MM.1S (cell line): ENCODE data around the gene CARMIL1.

Experiments used
- DNase-seq: peaks from one replicate; pipeline ENCODE4 v3.0.0-alpha.2; 2015
- H2AFZ ChIP-seq: fragments of 300-600 bp; sonication (generic); 2 replicates; pipeline ENCODE4 v1.6.0; 2016; ENCODE audit warnings: antibody characterized with exemption, low read length
- H3F3A ChIP-seq: fragments of 300-600 bp; sonication (generic); 2 replicates; pipeline ENCODE4 v1.6.1; 2016; ENCODE audit warnings: mild to moderate bottlenecking, antibody characterized with exemption, low read length, moderate library complexity, mixed read lengths; ENCODE audit not compliant: insufficient read depth
- H3K27ac ChIP-seq: fragments of 300-600 bp; sonication (generic); 2 replicates; pipeline ENCODE4 v1.5.1; 2016; ENCODE audit warnings: mild to moderate bottlenecking, low read length
- H3K27me3 ChIP-seq: fragments of 300-600 bp; sonication (generic); replicated peaks from 2 replicates; pipeline ENCODE4 v1.6.0; 2016; ENCODE audit warnings: low read length; ENCODE audit not compliant: insufficient read depth
- H3K36me3 ChIP-seq: fragments of 300-600 bp; sonication (generic); replicated peaks from 2 replicates; pipeline ENCODE4 v1.6.1; 2016; ENCODE audit warnings: mild to moderate bottlenecking, low read length, mixed read lengths; ENCODE audit not compliant: insufficient read depth
- H3K4me1 ChIP-seq: fragments of 300-600 bp; sonication (generic); 2 replicates; pipeline ENCODE4 v1.6.1; 2016; ENCODE audit warnings: low read length, mixed read lengths
- H3K4me2 ChIP-seq: fragments of 300-600 bp; sonication (generic); 2 replicates; pipeline ENCODE4 v1.6.0; 2016; ENCODE audit warnings: low read depth, low read length
- H3K4me3 ChIP-seq: fragments of 300-600 bp; sonication (generic); 2 replicates; pipeline ENCODE4 v1.5.1; 2016; ENCODE audit warnings: low read length, mixed read lengths
- H3K79me2 ChIP-seq: fragments of 300-600 bp; sonication (generic); 2 replicates; pipeline ENCODE4 v1.6.1; 2016; ENCODE audit warnings: mixed run types, low read length, mixed read lengths
- H3K9ac ChIP-seq: fragments of 300-600 bp; sonication (generic); 2 replicates; pipeline ENCODE4 v1.6.1; 2016; ENCODE audit warnings: low read length, mixed read lengths
- H3K9me2 ChIP-seq: fragments of 300-600 bp; sonication (generic); replicated peaks from 2 replicates; pipeline ENCODE4 v1.6.1; 2016; ENCODE audit warnings: mild to moderate bottlenecking, low read length, mixed read lengths; ENCODE audit not compliant: insufficient read depth
- H3K9me3 ChIP-seq: fragments of 300-600 bp; sonication (generic); replicated peaks from 2 replicates; pipeline ENCODE4 v1.6.1; 2016; ENCODE audit warnings: mild to moderate bottlenecking, low read length, mixed read lengths; ENCODE audit not compliant: insufficient read depth
- H4K20me1 ChIP-seq: fragments of 300-600 bp; sonication (generic); 2 replicates; pipeline ENCODE4 v1.6.1; 2016; ENCODE audit warnings: mild to moderate bottlenecking, low read length, moderate library complexity, mixed read lengths; ENCODE audit not compliant: insufficient read depth
- CTCF ChIP-seq: fragments of 300-600 bp; sonication (generic); IDR thresholded peaks from 2 replicates; pipeline ENCODE4 v1.5.1; 2016; ENCODE audit warnings: antibody characterized with exemption, low read length, mixed read lengths
- EZH2 ChIP-seq: fragments of 300-600 bp; sonication (generic); optimal IDR thresholded peaks from 2 replicates; pipeline ENCODE3; 2017; ENCODE audit warnings: low read depth, mild to moderate bottlenecking, antibody characterized with exemption, low read length, mixed read lengths
- EZH2phosphoT487 ChIP-seq: fragments of 300-600 bp; sonication (generic); IDR thresholded peaks from 2 replicates; pipeline ENCODE4 v1.6.1; 2018; ENCODE audit warnings: antibody characterized with exemption, low read length

CARMIL1 gene

DNA sequence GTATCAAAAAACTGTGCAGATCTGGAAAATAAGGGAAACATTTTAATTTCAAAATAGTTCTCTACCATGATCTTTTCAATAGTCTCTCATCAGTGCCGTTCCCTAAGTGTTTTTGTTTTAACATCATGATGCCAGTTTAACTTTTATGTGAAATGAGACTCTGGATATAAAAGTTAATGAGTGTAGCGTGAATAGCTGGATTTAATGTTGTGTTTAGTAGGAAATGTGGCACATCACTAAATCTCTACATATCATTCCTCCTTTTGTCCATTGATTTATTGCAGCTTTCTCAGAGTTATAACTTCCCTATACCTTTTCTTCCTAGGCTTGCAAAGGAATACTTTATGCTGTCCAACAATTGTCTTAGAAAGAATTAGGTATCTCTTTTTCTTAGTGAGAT lies 291.4 kb downstream of the CARMIL1 start:
- no peak overlapping the region for H3K4me2 ChIP-seq

DNA sequence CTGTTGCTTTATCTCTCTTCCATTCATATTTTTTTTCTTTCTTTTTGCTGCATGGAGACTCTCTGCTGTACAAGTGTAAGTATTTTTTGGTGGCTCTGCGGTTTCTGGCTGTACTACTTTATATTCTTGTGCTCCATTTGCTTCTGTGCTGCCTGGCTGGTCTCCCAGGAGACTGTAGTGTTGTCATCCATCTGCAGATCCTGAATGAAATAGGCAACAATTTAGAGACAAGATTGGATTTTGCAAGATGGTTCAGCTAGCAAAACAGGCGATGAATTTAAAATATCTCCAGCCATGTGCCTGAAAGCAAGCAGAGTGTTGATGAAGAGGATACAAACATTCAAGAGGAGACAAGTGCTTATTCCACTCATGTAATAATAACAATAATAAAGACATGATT lies 297.7 kb downstream of the CARMIL1 start:
- Histone ChIP-seq H3K27me3 (no peaks in the 10 kb centered on the region), H2AFZ (no peak overlapping the region), H3K4me2 (no peak overlapping the region), H3K4me1 (peaks cover 19% of the 10 kb centered on the region), H3K36me3 (no peaks in the 10 kb centered on the region), H3K27ac (no peak overlapping the region), H4K20me1 (no peaks in the 10 kb centered on the region), H3K9me3 (no peaks in the 10 kb centered on the region), H3K79me2 (no peaks in the 10 kb centered on the region), H3F3A (peaks cover 11% of the 10 kb centered on the region), H3K9me2 (no peaks in the 10 kb centered on the region), H3K9ac (no peak overlapping the region), H3K4me3 (no peak overlapping the region)
- TF ChIP-seq EZH2phosphoT487, result no peak
- no peak for TF ChIP-seq CTCF
- no peak for TF ChIP-seq EZH2
- no peak for DNase-seq

More for the DNA sequence above, 291.4 kb downstream of the CARMIL1 start:
- no peak overlapping the region for H3K4me3 ChIP-seq
- no peaks in the 10 kb centered on the region for H3K27me3 ChIP-seq
- H3K79me2 ChIP-seq, result no peaks in the 10 kb centered on the region
- H4K20me1 ChIP-seq, result no peaks in the 10 kb centered on the region
- no peaks in the 10 kb centered on the region for H3K9me3 ChIP-seq
- TF ChIP-seq EZH2 (no peak), CTCF (no peak), EZH2phosphoT487 (no peak)
- no peak overlapping the region for H3K9ac ChIP-seq
- no peak for DNase-seq
- H2AFZ ChIP-seq, result no peak overlapping the region
- H3K9me2 ChIP-seq, result no peaks in the 10 kb centered on the region
- no peaks in the 10 kb centered on the region for H3F3A ChIP-seq
- H3K36me3 ChIP-seq, result no peaks in the 10 kb centered on the region
- no peaks in the 10 kb centered on the region for H3K4me1 ChIP-seq
- H3K27ac ChIP-seq, result no peak overlapping the region

DNA sequence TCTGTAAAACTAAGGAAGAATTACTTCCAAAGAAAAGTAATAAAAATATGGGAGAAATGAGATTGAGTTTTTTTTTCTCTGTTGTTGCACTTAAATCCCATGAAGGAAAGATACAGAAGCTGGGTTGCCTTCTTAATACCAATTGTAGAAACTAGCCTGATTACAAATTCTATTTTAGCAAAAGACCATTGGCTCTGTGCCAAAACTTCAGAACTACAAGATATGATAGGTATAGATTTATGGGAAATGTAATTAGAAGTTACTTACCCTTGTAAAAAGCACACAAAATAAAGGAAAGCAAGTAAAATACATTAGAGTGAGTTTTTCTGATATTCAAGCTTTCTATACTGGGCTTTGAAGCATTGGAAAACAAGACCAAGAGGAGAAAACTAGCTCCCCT lies 299.4 kb downstream of the CARMIL1 start:
- peaks cover 19% of the 10 kb centered on the region for H3K4me1 ChIP-seq
- H3K9me2 ChIP-seq, result no peaks in the 10 kb centered on the region
- no peak overlapping the region for H3K9ac ChIP-seq
- H3K4me3 ChIP-seq, result no peak overlapping the region
- no peaks in the 10 kb centered on the region for H3K27me3 ChIP-seq
- no peak overlapping the region for H3K27ac ChIP-seq
- TF ChIP-seq EZH2phosphoT487, result no peak
- no peak for TF ChIP-seq CTCF
- no peak for TF ChIP-seq EZH2
- no peaks in the 10 kb centered on the region for H3K36me3 ChIP-seq
- no peak for DNase-seq
- H3K9me3 ChIP-seq, result no peaks in the 10 kb centered on the region
- H3K79me2 ChIP-seq, result no peaks in the 10 kb centered on the region
- no peak overlapping the region for H2AFZ ChIP-seq
- H3F3A ChIP-seq, result peaks cover 11% of the 10 kb centered on the region
- no peaks in the 10 kb centered on the region for H4K20me1 ChIP-seq
- H3K4me2 ChIP-seq, result no peak overlapping the region
